Suppressor macrophage (primary cell): Measurements from ENCODE around the gene C11orf42.
A peak's percentile ranks its signal among the peaks of the same experiment; 100 is the strongest.
"Not testable (repeated sequence)": the region's sequence is repeated elsewhere in the genome, so short reads cannot be mapped to it uniquely, and the experiment has no call there.

ENCODE experiments used
- DNase-seq, 4 experiments: peaks; one replicate each; pipeline ENCODE4 v3.0.0-alpha.2; 2020 to 2022

The C11orf42 gene

DNA sequence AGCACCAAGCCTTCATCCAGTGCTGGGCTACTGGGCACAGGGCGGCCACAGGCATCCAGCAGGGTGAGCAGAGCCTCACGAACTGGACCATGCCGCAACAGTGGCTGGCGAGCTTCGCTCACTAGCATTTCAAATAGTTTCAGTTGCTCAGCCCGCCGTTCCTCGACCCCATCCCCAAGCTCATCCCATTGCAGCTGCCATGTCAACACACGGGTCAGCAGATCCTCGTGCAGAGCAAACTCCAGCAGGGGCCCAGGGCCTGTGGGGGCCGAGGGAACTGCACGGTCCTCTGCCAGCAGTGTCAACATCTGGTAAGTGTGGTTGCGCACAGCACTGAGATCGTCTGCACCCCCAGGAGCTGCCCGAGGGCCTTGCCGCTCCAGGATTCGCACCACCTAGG, 18.5 kb downstream of the C11orf42 start:
- no peak for DNase-seq

DNA sequence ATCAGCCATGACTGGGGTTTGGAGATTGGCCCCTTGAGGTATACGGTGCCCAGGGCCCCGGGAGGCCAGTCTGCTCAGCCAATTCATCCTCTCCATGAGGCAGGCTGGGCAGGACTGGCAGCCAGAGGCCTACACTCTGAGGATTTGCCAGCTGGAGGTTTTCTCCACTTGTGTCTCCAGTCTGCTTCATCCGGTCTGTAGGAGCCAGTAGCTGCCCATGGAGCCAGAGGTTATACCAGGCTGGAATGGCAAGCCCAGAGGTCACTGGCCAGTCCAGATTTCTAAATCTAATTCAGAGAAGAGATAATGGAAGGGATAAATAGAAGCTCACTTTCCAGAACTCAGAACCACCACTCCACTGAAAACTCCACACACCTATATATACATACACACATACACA, 19.1 kb downstream of the C11orf42 start:
- no peak for DNase-seq

DNA sequence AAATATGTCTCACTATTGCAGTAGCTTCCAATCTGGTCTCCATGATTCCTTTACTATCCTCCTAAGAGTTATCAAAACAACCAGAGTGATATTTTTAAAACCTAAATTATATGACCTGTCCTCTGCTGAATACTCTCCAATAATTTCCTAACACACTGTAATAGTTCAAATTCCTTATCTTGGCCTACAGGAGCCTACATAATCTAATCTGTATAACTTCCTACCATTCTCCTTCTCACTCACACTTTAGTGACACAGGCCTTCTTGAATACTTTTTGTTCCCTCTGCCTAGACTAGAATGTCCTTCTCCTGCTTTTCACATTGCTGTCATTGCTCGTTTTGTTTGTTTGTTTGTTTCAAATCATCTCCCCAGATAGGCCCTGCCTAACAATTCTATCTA, 19.7 kb downstream of the C11orf42 start:
- no peak for DNase-seq

DNA sequence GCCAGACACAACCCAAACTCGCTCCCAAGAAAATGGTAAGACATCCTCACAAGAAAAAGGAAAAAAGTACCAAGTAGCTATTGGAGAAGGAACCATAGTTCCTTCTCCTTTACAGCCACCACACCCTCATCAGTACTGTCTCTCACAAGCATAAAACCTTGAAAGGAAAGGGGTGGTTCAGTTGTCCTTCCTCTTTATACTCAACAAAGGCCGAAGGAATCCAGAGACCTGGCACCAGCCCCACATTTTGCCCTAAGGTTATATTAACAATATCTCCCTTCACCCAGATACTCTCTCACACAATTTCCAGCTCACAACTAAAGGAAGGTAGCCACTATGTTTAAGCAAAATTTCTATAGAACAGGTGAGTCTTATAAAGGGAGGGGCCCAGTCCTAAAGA, 20.5 kb downstream of the C11orf42 start:
- peak in 3 of 4 experiments; percentile 44 to 65 (median 60) for DNase-seq

DNA sequence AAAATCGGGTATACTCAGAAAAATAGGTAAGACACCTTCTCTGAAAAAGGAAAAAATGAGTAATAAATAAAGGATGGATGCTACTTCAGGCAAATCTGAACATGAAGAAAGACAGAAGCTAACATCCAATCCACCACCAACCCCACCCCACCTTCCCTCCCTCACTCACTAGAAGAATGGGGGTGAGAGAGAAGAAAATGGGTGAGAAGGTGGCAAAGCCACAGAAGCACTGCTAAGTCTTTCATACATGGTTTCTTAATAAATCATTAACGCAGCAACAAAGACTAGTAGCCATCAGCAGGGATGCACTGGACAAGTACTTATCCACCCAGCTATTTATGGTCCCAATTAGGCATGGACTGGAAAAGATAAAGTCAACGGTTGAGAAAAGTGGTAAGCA, 23.2 kb downstream of the C11orf42 start:
- DNase-seq, result no peak

DNA sequence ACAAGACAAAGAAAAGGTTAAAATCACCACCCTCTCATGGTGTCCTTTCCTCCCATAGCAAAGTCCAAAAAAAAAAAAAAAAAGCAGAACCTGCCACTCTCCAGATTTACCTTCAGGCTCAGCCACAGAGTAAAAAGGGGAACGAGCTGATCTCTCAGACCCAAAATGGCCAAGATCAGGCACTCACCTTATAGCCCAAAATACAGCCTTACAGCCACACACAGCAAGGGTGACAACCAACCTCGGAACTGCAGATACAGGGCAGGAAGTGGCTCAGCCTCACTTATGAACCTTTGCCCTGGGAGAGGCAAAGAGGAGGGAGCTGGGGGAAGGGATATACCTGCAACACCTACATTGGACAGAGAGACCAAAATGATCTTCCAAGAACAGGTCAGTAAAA, 24.6 kb downstream of the C11orf42 start:
- DNase-seq, result no peak

DNA sequence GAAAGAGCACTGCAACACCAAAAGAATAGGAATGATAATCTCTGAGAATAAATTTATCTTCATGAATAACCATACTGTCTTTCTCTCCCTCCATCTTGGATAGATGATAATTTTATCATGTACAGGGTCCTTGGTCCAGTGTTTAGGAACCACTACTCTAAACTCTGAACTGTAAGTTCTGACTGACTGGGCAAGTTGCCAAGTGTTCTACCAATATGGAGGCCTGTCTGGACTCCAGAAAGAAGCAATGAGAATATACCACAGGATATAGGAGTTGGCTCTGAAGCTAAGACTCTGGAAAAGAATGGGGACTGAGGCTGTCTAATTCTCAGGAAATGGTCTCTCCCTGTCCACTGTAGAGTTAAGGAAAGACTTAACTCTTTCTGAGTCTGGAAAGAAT, 27.5 kb downstream of the C11orf42 start:
- no peak for DNase-seq

DNA sequence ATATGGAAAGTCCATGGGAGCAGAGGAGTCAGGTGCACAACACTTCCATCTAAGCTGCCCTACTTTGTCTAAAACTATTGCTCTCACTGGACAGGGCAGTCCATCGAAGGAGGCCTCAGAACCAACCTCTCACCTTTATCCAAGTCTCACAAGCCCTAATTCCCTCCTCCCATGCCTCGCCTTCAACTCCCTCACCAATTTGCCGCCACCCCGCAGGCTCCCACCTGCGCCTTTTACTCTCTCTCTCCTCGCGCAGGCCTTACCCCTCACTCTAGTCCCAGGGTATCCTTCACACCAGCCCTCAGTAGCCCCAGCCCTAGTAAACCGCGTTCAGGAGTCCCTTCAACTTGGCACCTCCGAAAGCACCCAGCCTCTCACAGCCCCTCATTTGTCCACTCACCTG, 28.6 kb downstream of the C11orf42 start:
- DNase-seq, result no peak

DNA sequence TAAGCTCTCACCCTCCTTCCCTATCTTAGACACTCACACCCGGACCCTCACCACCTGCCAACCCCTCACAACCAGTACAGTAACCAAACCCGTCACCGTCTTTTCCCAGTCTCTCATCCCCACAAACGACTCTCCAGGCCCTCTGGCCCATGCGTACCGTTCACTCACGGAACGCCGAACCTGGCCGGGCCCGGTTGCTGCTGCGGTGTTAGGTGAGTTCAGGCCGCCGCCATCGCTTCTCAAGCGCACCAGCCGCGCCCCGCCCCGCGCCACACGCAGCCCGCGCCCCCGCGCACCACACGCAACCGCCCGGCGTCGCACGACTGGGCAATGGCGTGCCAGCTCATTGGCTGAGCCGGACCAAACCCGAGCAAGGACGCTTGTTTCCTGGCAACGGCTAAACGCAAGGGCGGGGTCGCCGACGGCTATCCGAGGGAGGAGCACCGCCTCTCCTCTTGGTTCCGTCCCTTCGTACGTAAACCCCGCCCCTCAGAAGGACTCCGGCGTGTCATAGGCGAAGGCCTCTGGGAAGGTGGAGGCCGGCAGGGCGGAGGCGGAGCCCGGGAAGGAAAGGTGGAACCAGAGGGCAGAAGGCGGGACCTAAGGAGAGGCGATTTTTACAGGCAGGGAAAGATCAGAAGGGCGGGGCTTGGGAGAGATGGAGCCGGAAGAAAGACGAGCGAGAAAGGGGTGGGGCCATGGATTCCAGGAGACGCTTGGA, 29.2 kb downstream of the C11orf42 start, which contains the start of gene FHIP1B:
FHIP1B (minus strand) TSS at position 250 of the 721 bp plus-strand sequence. CDS start 10,120 bp downstream, outside the sequence.
- peak; percentile 99 to 100 (median 100) for DNase-seq

DNA sequence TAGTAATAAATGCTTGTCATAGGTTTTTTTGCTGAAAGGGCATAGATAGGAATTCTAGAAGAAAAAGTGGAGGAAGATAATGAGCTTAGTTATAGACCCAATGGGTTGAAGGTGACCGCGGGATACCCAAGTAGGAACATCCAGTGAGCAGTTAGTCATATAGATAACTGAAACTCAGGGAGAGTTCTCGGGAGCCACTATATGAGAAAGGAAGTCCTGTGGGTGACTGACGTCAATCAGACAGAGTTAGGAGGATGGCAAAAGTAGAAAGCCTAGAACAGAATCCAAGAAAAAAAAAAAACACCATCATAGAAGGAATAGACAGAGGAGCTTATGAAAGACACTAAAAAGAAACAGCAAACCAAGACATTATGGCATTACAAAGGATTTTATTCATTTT, 31.9 kb downstream of the C11orf42 start:
- DNase-seq, result peak; percentile 54 to 79 (median 65)

DNA sequence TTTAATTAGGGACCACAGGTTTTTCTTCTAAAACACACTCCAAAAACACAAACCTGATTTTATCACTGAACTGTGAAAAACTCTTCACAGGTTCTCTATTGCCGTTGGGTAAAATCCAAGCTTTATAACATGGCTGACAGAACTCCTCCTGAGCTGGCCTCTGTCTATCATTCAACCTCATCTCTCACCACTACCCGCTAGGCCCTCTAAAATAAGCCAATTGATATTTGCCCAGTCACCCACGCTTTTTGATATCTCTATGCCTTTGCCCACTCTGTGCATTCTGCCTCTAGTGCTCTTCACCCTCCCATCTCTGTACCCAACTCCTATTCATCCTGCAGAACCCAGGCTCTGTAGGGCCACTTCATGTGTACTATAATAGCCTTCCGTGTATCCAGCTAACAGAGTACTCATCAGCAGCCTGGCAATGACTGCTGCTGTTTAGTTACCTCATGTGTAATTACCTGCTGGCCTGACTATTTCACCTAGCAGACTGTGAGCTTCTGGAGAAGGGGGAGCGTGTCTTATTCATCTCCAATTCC, 32.5 kb downstream of the C11orf42 start:
- no peak for DNase-seq

DNA sequence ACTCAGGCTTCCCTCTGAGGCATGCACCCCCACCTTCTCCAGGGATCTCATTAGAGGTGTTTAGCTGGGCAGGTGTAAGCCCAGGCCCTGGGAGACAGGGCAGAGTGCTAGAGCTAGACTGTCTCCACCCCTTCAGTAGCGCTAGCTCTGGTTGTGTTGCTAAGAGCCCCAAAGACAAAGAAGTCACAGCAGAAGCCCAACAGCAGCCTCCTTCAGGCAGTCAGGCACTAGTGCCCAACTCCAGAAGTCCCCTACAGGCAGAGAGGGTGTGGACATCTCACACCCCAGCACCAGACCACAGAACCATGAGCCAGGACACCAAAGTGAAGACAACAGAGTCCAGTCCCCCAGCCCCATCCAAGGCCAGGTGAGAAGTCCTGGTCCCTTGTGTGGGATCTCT, 33.5 kb downstream of the C11orf42 start, which contains the start of gene CNGA4:
CNGA4 (plus strand) TSS at position 188 of the 400 bp plus-strand sequence; CDS start at position 306, 118 bp downstream.
- DNase-seq, result no peak

DNA sequence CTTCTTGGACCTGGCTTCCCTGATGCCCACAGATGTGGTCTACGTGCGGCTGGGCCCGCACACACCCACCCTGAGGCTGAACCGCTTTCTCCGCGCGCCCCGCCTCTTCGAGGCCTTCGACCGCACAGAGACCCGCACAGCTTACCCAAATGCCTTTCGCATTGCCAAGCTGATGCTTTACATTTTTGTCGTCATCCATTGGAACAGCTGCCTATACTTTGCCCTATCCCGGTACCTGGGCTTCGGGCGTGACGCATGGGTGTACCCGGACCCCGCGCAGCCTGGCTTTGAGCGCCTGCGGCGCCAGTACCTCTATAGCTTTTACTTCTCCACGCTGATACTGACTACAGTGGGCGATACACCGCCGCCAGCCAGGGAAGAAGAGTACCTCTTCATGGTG, 34.8 kb downstream of the C11orf42 start:
- no peak for DNase-seq

DNA sequence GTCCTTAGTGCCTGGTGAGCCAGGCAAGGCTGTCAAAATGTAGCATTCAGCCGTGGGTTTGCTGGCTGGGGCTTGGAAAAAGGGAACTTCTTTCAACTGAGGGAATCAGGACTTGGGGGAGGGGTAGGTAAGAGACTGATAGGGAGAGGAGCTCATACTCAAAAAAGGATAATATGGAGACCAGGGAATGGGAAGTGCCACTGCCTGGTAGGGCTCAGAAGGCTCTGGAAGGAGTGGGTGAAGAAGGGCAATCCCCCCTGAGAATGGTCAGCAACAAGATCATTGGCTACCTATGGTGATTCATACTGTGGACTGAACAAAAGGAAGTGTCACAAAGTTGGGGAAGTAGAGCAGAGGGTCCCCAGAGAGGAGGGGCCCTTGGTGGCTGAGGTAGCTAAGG, 35.4 kb downstream of the C11orf42 start:
- DNase-seq, result peak; percentile 53 to 62 (median 58)

DNA sequence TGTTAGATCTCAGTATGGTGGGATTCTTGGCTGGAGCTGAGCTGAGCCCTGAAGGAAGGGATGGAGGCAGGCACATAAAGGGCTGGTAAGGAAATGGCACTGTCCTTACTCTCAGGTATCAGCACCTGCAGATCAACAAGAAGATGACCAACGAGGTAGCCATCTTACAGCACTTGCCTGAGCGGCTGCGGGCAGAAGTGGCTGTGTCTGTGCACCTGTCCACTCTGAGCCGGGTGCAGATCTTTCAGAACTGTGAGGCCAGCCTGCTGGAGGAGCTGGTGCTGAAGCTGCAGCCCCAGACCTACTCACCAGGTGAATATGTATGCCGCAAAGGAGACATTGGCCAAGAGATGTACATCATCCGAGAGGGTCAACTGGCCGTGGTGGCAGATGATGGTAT, 36.0 kb downstream of the C11orf42 start:
- DNase-seq, result no peak

DNA sequence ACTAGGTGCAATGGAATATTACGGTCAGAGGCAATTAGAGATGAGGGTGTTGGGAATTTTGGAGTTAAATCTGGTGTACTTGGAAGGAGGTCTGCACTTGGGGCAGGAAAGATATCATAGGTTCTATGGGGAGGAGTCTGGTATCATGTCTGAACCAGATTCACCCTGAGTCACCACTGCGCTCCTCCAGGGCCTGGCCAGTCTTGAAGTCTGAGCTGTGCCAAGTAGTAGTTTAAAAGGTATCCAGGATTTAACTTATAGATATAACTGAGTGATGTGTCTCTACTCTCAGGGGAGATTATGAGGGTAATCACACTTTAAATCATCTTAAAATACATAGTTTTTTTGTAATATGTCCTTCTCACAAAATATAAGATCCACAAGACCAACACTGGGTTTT, 40.2 kb downstream of the C11orf42 start:
- DNase-seq, result no peak

DNA sequence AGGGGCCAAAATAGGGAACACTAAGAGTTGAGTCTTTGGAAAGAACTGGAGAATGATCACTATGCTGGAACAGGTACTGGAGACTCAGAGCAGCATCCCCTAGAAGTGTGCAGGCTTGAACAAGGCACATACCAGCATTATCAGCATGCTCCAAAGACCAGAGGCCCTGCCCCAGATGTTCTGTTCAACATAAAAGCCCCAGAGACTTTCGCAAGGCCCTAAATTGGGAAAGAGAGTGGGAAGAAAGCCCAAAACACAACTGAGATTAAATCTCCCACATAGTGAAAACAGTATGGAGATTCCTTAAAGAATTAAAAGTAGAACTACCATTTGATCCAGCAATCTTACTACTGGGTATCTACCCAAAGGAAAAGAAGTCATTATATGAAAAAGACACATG, 42.9 kb downstream of the C11orf42 start:
- peak in 1 of 4 experiments; percentile 18 for DNase-seq

DNA sequence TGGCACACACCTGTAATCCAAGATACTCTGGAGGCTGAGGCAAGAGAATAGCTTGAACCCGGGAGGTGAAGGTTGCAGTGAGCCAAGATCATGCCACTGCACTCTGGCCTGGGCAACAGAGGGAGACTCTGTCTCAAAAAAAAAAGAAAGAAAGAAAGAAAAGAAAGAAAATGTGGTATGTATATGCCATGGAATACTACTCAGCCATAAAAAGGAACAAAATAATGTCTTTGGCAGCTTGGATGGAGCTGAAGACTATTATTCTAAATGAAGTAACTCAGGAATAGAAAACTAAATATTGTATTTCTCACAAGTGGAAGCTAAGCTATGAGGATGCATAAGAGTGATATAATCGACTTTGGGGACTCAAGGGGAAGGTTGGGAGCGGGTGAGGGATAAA, 43.5 kb downstream of the C11orf42 start:
- not testable (repeated sequence) for DNase-seq

DNA sequence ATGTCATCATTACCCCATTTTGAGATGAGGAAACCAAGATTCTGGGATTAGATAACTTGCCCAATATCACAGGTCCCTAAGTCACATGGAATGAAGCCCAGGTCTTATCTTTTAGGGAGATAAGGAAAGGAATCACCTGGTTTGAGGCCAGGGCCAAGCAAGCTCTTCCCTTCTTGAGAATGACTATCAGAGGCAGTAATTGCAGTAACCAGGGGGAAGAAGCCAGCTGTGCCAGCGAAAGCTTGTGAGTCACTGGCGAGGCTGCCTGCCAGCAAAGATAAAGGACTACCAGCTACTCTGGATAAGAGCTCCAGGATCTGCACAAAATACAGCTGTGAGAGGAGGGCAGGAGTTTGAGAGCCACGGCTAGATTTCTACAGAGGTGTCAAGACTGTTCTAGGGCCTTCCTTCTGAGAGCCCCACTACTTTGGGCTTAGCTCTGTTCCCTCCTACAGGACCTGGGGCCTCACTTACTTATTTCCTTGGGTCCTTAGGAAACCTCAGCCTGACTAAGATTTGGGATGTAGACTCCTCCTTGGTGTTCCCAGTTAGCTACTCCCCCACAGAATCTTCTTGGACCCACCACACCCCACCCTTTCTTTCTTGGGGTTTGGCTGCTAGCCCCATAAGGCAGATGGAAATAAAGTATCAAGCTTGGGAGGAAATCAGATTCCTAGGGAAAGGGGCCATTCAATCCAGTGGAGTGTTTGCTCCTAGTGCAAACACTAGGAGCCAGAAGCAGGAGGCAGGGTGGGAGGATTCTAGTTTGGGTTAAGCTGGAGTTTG, 44.6 kb downstream of the C11orf42 start:
- DNase-seq, result peak; percentile 16 to 47 (median 34)

DNA sequence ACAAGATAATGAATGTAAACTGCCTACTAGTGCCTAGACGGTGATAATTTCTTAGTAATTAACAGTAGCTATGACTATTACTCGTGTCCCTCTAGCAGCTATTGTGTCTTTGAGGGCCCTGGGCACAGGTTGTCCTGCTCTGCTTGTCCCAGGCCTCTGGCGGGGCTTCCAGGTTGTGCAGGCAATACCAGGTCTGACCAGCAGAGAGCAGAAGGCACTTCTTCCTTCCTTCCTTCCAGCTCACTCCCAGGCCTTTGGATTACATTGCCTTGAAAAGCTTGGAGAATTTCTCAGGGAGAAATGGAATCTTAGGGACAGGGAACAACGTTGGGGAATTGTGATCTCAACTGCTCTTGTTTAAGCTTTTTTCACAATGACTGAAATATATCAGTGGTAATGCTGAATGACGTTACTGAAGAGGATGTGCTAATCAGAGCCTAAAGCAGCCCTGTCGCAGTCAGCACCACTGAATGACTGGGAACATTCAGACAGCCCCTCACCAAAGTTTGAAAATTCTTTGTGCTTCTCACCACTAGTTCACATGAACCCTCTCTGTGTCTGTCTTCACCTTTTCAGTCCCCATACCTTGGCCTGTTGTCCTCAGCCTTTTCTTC, 45.9 kb downstream of the C11orf42 start:
- peak; percentile 59 to 69 (median 63) for DNase-seq

DNA sequence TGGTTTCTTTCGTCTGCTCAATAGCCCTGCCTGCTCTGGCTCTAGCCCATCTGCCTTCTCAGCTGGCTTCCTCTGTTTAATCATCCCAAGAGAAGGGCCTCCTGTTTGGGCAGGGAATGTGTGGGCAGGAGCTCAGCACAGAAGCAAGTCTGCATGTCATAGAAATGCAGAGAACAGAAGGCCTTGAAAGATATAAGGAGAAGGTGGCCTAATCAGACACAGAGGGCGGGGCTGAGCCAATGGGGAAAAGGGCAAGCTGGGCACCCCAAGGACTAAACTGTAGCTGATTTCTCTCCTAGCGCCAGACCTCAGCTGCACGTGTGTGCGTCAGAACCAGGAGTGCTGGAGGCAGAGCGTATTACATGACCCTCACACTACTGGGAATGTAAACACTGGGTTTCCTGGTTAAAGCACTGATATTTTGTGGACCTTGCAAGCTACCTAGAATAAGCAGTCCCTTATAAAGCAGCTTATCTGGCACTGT, 46.7 kb downstream of the C11orf42 start:
- peak in 1 of 4 experiments; percentile 26 for DNase-seq

DNA sequence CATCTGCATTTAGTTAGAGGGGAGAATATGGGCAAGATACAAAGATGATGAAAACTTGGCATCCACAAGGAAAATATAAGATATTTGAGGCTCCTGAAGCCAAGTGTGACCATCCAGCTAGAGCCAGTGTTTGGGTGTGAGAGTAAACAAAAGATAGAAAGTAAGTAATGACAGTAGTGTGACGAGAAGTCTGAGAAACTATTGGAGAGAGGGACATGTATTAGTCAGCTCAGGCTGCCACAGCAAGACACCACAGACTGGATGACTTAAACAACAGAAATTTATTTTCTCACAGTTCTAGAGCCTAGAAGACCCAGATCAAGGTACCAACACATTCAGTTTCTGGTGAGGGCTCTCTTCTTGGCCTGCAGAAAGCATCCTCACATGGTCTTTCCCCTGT, 47.8 kb downstream of the C11orf42 start:
- no peak for DNase-seq

DNA sequence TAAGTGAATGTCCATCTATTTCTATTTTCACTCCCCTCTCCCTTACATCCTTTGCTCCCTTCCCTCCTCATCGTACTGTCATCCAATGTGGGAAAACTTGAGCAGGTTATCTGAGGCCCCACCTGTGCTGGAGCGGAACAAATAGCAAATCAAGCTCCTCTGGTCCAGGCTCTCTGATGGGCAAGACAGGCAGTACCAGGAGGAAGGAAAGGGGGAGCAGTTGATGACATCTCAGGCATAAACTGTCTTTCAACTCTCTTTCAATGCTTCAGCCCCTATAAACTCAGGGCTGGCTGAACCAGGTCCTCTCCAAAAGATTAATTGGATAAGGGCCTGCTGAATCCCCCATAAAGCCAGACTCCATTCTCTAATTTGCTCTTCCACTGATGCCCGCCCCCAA, 52.8 kb downstream of the C11orf42 start:
- no peak for DNase-seq
